Activated effector memory CD4-positive, alpha-beta T cell treated with anti-CD3 and anti-CD28 coated beads, Interleukin-2, amount 50 U/mL, for 16 hours (primary cell): ENCODE data around the gene BAHCC1.

Source experiments
- DNase-seq: peaks from one replicate; pipeline ENCODE4 v3.0.0-alpha.2; 2020

BAHCC1 gene

DNA sequence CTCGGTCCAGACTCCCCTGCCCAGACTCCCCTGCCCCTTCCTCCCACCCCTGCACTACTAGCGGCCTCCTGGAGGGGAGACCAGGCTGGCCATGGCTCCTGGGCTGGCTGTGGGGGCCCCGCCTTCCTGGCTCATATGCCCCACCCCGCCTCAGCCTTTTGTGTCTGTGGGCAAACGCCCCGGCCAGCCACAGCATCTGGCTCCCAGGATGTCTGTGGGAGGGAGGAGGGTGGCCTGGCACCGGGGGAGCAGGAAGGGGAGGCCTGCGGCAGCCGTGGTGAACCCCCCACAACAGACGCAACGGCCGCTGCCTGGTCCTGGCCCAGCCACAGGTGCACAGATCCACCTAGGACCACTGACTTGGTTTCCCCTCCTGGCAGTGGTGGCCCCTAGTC is 32.9 kb downstream of the BAHCC1 start:
- no peak for DNase-seq

DNA sequence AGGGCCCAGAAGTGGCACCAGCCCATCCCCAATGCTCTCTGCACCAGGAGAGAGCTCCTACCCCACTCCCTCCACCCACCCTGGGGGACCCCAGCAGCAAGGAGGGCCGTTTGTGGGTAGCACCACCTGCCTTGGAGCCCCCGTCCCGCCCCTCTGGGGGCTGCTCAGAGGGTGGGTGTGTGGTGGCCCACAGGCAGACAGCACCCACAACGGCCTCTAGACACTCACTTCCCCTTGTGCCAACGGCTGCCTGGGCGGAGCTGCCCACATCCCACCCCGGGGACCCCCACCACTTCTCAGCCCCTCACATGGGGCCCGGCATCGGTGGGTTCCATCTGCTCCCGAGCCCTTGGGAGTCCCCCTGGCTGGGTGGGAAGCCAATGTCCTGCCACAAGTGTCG is 33.3 kb downstream of the BAHCC1 start:
- DNase-seq = no peak

DNA sequence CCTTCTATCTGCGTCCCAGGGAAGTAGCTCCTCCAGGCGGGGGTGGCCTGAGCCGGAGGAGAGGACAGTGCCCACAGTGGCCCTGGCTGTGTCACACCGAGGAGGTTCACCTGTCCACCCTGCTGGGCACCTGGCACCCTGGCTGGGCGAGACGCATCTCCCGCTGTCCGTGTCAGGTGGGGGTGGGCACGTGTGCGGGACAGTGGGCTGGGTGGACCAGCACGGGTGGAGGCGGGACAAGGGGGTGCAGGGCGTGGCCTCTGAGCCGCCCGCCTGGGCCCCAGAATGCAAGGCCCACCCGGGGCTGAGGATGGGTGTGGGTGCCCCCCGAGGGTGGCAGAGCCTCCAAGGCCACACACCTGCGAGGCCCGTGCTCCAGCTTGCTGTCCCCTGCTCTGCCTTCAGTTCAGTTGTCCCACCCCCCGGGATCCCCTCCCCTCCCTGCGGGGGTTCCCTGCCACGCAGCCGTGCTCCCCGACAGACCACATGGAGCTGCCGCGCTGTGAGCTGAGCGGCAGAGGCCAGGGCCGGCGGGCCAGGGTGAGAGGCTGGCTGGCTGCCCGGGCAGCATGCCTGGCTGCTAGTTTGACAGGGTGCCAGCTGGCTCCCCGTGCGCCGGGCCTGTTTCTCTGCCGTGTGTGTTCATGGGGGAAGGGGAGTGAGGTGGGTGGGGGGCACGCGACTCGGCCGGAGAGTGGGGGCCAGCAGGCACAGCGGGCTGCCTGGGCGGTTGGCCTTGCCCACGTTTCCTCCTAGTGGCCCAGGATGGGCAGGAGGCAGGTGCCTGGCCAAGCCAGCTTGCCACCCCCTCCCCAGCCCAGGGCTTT is 33.9 kb downstream of the BAHCC1 start:
- no peak for DNase-seq

DNA sequence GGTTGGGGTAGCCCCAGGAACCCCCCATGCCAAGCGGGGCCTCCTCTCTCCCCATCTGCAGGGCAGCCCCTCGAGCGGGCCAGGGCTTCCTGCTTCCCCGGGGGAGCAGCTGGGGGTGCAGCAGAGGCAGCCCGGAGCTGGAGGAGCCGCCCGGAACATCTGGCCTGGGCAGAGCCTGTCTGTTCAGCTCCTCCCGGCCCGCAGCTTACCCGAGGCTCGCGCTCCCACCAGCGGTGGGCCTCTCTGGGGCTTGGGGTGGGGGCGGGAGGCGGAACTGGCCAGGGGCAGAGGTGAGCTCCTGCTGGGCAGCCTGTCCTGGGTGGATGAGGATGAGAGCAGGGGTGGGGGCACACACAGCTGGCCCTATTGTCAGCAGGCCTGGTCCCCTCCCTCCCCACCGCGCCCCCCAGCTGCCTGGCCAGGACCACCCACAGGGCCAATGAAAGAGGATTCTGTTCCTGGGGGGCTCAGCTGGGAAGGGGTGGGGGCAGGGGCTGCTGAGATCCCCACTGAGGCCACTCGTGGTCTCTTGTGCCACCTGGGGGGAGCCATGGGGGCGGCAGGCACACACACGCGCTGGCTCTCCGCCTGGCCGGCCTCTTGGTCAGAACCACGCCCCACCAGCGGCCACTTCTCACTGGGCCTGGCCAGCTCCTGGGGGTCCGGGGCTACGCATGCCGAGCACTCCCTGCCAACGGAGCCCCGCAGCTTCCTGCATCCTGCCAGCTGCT is 34.7 kb downstream of the BAHCC1 start:
- no peak for DNase-seq

DNA sequence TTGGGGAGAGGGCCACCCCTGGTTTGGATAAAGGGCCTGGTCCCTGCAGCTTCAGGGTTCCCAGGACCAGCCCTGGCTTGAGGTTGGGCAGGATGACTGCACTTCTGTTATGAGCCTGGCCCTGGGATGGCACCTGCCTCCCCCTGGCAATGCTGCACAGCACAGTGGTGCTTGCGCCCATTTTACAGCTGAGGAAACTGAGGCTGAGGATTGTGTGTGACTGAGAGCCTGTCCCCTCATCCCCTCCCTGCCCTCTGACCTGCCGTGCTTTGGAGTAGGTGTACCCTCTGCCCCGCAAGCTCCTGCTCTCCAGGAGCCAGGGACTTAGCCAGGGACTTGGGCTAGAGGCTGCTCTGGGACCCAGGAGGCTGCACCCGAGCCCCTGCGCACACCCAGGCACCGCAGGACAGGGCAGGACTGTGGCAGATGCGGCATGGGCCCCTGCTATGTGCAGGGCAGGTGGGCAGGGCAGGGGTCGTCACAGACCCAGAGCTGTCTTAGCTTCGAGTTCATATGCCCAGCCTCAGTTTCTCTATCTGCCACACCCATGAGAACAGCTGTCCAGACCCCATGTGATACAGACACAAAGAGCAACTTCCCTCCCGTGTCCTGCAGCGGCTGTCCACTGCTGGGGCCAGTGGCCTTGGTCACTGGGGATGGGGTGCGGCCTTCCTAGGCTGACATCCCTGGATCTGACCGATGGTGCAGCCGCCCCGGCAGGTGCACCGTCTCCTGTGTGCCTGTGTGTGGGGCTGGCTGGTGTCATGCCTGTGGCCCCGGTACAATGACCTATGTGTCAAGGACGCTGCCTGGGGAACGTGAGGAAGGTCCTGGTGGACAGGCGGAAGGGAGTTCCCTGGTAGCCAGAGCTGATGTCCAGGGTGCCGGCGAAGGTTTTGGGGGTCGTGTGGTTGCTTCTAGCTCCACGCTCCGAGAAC is 36.6 kb downstream of the BAHCC1 start:
- DNase-seq = no peak

DNA sequence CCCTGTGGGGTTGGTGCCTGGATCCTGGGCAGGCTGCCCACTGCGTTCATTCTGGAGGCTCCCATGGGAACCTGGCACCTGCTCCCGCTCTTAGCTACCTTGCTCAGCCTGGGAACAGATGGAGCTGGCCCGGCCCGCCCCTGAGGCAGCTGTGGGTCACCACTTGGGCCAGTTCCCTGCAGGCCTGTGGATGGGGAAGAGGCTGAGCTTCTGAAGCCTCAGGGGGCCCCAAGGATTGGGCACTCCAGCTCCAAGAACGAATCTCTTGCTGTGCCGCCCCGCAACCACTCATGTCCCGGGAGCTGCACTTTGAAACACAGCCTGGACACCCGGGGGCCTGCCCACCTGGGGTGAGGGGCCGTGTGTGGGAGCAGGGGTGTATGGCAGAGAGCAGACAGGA is 37.7 kb downstream of the BAHCC1 start:
- DNase-seq = no peak

DNA sequence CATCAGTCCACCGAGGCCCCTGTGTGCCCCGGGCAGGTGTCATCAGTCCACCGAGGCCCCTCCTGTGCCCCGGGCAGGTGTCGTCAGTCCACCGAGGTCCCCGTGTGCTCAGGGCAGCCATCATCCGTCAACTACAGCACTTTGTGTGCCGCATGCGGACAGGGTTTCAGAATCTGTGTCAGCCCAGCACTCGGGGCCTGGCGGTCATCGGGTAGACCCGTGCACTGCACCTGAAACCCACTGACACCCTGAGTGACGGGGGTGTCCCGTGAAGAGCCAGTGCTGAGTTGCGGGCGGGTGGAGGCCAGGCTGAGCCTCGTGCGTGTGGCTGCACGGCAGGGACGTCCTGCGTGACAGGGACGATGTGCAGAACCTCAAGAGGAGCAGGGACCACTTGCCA is 38.4 kb downstream of the BAHCC1 start:
- no peak for DNase-seq

DNA sequence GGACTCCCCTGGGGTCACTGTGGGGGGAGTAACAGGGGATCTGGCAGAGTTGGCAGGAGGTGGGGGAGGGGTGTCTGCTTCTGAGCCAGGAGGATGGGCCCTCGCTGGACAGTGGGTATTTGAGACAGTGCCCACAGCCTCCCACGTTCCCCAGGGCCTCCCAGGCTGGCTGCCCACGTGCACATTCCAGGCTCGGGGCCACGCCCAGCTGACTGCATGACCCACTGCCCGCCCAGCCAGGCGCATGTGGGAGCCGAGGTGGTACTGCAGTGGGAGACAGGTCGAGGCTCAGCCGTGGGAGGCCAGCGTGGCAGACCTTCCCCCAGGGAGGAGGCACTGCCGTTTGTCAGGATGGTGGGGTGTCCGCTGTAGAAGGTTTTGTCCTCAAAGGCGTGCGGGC is 38.8 kb downstream of the BAHCC1 start:
- no peak for DNase-seq

DNA sequence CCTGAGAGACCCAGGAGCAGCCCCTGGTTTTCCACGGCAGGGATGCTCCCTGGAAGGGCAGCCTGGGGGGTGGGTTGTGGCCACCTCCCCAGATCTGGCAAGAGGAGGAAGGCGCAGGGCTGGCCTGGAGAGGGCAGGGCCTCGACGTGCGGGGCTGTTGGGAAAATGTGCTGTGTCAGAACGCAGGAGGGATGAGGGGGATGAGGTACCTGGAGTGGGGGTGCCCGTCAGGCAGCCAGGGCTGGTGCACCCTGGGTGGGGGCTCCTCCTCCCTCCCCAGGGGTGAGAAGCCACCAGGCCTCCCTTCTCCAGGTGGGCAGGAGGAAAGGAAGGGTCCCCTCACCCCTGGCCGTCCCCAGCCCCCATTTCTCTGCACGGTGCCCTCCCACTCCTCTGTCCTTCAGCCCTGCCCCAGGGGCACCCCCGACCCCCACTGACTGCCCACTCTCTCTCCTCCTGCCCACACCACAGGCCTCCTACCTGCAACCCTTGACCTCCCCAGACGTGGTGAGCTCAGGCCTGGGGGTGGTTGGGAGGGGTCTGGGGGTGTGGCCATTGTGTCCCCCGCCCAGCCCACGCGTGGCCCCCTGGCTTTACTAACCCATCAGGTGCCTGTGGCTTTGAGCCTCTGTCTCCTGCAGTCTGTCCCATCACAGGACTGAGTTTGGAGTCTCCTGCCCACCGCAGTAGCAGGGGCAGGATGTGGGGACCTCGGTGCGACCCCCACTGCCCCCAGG is 39.6 kb downstream of the BAHCC1 start:
- no peak for DNase-seq

DNA sequence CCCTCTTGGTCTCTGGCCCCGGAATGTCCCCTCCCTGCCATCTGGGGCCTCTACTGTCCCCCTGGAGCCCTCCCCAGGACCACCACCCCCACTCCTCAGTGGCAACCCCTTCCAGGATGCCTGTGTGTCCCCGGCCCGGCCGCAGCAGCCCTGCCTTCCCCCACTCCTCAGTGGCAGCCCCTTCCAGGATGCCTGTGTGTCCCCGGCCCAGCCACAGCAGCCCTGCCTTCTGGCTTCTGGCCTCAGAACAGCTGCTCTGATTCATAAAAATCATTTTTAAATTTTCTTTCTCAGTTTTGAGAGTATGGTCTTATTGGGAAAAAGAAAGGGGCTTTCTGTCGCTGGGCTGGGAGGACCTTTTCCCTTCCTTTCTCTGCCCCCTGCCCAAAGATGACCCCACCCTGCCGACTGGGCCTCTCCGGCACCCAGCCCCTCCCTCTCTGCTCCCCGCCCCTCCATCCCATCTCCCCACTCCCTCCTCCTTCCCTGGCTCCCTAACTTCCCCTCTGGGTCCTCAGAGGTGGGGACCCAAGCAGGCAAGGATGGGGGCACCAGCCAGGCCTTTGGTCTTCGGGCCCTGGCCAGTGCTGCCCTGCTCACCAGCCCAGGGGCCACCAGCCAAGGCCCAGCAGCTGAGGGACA is 40.5 kb downstream of the BAHCC1 start:
- DNase-seq = no peak

DNA sequence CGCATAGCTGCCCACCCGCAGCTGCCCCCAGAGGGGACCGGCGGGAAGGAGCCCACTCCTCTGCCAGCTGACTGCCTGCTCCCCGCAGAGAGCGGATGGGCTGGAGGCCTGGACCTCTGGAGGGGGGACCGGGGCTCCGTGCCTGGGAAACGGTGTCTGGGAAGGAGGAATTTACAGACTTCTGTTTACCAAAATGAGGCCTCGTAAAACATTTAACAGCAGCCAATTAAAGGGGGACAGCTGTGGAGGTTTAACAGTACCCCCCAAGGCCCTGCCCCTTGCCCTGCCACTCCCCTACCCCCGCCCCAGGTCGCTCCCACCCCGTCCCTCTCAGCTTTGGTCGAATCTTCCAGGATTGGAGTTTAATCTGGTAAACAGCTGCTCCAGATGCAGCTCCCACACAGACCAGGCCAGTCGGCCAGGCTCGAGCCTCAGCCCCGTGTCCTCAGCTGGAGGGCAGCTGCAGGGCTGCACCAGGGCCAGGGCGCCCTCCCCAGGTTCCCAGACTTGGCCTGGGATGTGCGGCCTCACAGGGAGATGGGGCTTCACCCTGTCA is 41.1 kb downstream of the BAHCC1 start:
- no peak for DNase-seq

DNA sequence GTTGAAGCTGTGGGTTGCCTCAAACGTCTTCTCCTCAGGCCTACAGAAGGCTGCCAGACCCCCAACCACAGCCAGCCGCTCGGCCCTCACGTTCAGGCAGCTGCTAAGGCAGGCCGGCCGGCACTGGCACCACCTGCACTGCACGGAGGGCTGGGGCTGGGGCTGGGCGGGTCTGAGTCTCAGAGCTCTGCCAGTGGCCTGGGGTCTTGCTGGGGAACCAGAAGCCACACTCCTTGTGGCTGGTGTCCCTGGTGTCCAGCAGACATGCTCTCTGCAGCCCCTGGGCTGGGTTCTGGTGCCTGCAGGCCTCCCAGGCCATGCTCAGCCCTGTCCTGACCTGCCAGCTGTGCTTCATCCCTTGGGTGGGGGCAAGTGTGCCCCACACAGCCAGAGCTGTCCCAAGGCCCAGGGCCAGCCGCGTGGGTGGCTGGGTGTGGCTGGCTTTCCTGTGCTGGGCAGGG is 42.0 kb downstream of the BAHCC1 start:
- no peak for DNase-seq

DNA sequence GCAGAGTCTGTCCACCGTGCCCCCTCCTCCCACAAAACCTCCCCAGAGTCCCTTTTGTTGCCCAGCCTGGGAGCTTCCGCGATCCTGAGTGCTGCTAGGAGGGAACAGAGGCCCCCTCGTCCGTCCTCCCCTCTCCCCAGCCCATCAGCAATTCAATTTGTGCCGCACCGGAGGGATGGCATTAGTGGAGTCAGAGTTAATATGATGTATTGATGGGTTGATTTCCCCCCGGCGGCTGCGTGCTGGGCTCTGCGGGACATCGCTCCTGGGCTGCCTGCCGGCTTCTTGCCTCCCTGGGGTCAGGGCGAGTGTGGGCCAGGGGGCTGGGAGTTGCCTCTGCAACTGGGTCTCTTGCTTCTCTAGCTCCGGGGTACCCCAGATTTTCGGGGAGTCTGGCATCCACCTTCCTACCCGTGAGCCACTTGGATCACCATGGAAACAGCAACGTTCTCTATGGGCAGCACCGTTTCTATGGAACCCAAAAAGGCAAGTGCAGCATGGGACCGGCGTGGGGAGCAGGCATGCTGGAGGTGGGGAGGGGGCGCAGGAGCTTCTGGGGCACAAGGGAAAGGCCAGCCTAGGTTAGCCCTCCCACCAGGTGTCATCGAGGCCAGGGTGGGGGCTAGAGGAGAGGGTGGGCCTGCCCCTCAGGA is 42.9 kb downstream of the BAHCC1 start:
- DNase-seq = no peak

DNA sequence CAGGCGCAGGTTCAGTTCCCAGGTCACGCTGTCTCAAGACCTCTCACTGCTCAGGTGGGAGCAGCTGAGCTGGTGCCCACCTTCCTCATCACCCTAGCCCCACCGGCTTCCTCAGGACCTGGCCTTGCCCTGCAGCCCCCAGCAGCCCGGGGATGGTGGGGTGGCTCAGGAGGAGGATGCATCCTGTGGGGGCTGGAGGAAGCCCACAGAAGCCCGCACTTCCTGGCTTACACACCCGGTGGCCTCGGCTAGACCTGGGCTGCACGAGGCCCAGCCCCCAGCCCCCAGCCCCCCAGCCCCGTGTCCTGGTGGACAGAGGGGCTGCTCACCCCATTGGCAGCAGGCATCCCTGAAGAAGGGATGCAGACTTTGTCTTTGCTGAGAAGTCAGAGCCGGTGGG is 43.4 kb downstream of the BAHCC1 start:
- DNase-seq = no peak

DNA sequence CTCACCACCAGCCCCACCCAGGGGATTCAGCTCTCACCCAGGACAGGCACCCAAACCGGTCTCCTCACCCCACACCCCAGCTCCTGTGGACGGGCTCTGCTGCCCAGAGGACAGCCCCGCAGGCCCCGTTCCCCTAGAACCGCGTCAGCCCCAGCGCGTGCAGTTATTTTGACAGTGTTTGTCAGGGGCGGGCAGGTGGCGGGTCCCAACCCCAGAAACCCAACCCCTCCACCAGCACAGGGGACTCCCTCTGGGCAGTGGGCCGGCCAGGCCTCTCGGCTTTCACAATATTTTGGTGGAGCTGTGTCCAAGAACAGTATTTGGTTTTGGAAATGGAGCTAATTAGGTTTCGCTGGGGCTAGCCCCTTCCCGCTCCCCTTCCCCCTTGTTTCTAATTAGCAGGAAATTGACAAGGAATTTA is 44.8 kb downstream of the BAHCC1 start:
- DNase-seq = no peak

DNA sequence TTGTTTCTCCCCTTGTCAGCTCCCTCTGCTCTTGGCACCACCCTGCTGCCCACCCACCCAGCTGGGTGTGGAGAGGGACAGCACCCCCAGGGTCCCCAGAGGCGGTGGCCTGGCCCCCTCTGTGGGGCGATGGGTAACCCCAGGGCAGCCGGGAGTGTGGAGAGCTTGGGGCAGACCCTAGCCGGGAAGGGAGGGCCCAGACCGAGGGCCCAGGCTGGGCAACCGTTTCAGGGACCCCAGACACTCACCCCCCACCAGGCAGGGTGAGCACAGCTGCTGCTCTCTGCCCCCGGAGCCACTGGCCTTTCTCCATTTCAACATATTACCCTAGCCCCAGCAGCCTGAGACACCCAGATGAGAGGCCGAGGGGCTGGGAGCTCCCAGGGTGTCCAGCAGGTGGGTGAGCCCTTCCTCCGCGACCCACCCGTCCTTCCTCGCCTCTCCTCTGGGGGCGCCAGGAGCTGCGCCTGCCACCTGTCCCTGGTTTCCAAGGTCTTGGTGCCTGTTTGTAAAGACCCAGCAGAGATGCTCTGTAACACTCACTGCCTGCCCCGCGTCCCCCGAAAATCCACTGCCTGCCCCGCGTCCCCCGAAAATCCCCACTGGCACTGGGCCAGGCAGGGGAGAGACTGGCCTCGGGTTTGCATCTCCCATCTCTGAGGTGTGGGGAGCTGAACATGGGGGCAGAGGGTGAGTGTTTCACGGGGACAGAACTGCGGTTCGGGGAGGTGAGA is 45.4 kb downstream of the BAHCC1 start:
- no peak for DNase-seq

DNA sequence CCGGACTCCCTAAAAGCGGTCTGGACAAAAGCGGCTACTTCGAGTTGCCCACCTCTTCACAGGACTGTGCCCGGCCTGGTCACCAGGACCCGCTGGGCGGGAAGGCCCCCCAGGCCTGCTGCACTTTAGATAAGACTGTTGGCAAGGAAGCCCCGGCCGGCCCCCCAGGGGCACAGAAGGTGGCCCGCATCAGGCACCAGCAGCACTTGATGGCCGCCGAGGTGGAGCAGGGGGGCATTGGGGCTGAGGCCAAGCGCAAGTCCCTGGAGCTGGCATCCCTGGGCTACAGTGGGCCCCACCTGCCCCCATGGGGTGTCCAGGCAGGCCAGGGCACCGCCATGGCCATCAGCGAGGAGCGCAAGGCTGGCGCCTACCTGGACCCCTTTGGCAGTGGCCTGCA is 47.5 kb downstream of the BAHCC1 start:
- no peak for DNase-seq

DNA sequence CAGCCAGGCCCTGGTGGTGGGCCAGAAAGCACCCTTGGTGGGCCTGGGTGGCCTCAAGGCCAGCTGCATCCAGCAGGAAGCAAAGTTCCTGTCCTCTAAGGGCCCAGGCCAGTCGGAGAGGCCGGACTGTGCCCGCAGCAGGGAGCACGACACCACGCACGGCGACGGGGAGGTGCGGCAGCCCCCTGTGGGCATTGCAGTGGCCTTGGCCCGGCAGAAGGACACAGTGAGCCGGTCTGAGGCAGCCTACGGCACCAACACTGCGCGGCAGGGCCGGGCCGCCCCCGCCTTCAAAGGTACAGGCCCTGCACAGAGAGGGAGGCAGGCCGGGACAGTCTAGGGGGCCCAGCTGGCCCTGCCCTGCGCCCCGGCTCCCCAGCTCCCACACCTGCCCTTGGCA is 48.0 kb downstream of the BAHCC1 start:
- no peak for DNase-seq

DNA sequence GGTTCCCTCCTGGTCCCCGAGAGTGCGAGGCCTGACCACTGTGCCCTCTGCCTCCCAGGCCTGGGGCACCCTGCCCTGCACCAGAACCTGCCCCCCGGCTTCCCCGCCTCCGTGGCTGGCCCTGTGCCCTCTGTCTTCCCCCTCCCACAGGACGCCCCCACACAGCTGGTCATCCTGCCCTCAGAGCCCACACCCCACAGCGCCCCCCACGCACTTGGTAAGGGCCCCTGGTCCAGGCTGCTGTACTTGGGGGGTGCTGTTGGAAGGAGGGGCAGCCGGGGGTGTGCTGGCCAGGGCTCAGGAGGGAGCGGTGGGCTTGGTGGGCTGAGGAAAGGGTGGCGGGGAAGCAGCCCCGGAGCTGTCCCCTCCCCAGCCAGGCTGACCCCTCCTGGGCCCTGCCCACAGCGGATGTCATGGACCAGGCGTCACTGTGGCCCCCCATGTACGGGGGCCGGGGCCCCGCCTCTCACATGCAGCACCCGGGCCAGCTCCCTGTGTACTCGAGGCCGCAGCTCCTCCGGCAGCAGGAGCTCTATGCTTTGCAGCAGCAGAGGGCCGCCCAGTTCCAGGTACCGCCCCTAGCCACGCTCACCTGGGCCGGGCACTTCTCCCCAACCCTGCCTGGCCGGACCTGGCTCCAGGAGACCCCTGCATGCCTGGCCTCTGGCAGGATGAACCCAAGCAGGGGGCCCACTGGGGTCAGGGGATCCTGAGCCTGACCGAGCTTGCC is 49.5 kb downstream of the BAHCC1 start:
- DNase-seq = no peak
